ENCODE results near the gene ACSL6.

ACSL6 gene

DNA sequence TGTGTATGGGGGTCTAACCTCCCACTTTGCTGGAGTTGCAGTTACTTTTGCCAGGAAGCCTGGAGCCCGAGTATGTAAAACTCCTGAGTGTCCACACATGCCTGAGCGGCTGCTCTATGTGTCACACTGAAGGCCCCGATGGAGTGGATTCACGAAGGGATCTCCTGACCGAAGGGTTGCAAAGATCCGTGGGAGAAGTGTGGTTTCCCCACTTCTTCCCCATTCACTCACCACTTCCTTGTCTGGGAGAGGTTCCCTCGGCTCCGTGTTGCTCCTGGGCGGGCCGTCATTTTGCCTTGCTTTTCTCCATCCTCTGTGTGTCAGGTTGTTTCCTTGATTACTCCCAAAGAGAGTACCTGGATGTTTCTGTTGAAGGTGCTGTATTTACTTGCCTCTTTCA is 32.7 kb upstream of the ACSL6 start:
- no peak for DNase-seq

DNA sequence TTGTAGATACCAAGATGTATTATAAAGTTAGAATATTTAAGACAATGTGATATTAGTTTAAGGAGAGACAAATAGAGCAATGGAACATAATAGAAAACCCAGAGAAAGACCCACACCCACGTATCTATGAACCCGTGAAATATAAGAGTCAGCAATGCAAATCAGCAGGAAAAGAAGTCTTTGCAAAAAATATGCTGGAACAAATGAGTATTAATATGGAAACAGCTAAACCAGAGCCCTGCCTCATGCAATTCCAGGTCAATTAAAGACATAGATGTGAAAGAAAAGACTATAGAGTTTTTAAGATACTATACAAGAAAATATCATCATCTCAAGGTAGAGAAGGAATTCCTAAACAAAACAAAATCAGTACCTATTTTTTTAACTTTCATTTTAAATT is 25.9 kb upstream of the ACSL6 start:
- no peak for DNase-seq

DNA sequence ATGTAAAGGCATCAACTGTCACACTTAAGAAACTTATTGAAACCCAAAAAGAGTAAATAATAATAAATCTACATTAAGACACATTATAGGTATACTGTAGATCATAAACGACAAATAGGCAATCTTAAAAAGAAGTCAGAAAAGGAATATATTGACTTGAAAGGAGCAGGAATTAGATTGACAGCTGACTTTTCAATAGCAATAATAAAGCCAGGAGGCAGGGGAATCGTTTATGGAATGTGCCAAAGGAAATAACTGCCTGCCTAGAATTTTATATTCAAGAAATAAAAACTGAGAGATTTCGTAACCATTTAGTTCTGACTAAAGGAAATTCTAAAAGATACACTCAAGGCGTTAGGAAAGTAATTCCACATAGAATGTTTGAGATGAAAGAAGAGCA is 21.7 kb upstream of the ACSL6 start:
- DNase-seq: no peak

DNA sequence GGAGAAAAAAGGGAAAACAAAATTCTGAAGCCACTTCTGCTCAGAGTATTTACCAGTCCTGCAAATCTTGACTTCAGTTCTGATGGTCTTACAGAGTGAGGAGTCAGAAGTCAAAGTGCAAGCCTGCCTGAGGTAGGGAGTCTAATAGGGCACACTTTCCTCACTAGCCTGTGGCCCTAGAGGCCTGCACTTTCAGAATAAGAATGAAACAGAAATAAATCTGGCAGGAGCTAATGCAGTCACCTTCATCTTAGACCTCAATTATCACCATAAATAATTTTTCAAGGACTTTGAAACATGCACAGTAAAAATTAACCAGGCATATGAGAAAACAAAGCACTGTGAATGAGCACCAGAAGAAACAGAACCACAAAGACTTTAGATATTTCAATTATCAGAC is 20.7 kb upstream of the ACSL6 start:
- DNase-seq: no peak

DNA sequence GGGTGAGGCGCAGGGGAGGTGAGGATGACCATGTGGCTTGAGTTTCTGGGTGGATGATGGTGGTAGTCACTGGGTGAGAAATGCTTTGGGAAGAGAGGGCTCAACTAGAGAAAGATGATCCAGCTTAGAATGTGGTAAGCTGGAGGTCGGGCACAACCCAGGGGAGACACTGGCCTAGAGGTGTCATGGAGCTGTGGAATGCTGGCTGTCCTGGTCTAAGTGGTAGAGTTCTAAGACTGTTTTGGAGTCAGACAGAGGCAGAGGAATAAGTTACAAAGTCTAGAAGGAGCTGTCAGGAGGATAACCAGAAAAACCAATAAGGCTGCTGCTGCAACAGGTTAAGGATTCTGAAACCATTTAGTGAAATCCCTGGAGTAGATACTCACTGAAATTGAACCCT is 19.2 kb upstream of the ACSL6 start:
- DNase-seq: no peak

GRCh38 chr5:132029609-132030330 is 18.3 kb upstream of the ACSL6 start:
- no peak for DNase-seq

GRCh38 chr5:132027027-132027426 is 15.6 kb upstream of the ACSL6 start:
- DNase-seq: no peak

GRCh38 chr5:132026516-132027008 is 15.1 kb upstream of the ACSL6 start:
- peak in 1 of 2 experiments; percentile 15 for DNase-seq

DNA sequence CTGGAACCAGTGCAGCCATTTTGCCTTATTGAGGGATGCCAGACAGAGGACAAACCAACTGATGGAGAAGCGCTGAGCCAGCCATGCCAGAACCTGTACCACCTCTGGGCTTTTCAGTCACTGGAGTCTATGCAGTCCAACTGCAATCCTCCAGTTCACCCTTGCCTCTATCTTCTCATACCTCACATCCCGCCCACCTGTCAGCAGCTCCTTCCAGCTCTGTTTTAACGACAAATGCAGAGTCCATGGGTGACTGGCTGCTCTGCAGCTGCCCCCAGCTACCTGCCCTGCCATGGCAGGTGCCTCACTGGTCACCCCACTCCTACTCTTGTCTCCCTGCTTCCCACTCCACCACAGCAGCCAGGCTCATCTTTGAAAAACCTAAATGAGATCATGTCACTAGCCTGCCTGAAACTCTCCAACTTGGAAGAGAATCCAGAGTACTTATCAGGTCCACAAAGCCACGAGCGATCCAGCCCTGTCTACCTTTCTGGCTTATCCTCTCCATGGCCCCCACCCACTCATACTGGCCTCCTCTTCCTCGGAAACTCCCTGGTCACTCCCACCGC is 14.0 kb upstream of the ACSL6 start:
- no peak for DNase-seq

GRCh38 chr5:132024789-132025402 is 13.4 kb upstream of the ACSL6 start:
- no peak for DNase-seq

DNA sequence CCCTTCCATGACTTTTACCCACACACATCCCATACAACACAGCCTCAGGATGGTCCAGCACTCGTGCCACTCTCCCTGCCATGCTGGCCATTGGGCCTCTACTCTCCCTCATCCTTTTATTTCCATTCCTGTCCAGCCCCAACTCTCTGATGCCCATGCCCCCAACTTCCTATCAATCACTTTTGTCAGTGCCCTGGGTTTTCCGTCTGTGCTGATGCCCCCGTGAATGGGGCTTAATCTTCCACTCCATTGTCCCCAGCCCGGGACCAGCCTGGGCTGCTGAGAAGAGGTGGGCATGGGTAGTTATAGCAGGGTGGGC is 12.6 kb upstream of the ACSL6 start:
- DNase-seq: no peak

DNA sequence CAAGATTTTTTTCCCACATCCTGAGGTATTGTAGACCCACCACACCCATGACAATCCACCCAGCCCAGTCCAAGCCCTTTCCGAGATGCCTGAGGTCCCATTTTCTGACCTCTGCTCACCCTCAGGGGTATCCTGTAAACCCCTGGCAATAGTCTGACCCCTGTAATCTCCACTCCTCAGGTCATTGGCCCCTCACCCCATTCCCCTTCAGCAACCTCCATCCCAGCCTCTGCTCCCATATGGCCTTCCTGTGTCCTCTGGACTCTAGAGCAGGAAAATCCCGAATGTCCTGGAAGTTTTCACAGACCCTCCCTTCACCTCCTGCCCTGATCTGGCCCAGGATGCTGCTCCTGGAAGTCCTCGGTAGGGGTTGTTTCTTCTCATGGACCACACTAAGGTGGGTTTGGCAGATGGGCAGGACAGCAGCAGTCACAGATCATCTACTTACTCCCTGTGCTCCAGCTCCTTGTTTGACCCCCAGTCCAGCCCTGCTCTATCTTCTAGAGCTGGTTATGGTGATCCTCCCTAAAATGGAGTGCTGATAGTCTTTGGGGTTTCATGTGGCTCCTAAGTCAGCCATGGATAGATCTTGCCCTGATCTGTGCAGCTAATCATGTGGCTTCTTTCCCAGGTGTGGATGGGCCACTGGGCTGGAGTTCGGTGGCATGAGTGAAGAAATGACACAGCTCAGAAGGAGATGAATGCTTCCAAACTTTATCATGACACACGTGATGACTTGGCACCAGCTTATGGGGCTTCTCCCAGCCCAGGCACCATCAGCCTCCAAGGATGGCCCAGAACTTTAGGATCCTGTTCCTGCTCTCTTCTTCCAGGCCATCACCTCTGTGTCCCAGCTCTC is 12.0 kb upstream of the ACSL6 start:
- no peak for DNase-seq

- DNase-seq: peak in 1 of 2 experiments; percentile 54
Observed at GRCh38 chr5:132022737-132023136, 11.3 kb upstream of the ACSL6 start.

- DNase-seq: no peak
Observed at GRCh38 chr5:132021654-132022053, 10.2 kb upstream of the ACSL6 start.

DNA sequence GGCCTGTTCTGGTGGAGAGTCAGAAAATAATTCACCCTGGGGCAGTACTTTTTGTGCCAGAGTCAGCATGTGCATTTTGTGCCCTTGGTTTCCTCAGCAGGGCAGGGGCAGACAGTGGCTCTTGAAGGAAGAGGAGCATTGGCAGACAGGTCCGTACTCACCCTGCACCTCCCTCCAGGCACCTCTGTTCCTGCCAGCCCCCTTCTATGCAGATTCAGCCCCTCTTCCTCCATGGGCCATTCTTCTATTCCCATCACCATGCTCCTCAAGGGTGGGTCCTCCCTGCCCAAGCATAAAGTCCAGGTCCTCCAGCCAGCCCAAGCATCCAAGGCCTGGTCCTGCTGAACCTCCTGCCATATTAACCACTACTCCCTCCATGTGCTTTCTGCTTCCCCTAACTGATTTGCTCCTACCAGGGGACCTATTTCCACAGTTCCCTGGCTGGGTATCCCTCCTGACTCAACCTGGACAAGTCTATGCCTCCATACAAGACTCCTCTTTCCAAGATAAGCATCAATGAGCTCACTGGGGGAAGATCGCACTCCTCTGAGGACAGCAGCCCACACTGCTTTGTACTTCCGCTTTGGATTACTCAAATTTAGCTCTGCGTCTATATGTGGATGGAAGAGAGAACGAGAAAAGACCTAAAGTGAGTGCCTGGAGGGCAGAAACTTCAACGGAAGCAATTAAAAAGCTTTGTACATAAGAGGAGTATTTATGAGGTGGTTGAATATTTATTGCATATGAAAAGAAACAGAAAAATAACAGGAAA is 9.3 kb upstream of the ACSL6 start:
- DNase-seq: no peak

DNA sequence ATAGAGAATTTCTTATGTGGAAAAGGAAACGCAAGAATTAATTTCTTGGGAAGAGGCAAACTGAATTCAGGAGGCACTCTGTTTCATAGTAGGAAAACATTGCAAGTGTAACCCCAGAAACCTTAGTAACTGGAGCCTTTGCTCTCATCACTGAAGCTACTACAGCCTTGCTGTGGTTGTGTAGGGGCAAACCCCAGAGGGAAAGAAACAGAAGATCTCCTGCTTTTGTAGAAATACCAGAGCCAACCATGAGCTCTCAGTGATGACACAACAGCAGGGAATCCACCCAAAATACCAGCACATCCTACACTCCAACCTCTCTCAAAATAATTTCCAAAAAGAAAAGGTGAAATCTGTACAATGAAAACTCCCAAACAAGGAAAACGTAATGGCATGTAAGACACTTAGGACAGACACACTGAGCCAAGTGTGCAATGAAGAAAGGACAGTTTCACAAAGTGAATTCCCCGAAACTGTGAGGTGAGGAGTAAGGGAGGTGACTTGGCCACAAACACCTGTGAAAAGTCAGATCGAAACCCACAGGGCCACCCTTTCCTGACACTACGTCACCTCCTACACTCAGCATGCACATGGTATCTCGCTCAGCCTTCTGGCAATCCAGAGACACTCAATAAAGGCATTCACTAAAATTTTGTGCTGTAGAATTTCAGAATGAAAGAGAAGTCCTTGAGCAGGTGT is 8.5 kb upstream of the ACSL6 start:
- DNase-seq: peak; percentile 52 to 79

DNA sequence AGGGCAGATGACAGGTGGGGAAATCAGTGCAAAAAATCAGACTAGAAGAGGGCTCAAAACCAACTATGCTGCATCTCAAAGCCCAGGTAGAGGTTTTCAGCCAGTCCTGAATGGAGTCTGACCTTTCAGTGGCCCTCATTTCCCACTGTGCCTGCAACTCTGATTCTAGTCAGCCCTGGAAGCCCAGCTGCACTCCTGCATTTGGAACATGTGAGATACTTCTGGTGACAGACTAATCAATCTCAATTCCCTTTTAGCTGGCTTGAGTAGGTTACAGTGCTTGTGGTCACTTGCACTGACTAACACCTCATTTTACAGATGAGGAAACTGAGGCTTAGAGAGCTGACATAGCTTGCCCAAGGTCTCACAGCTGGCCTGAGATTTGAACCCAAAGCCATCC is 7.9 kb upstream of the ACSL6 start:
- no peak for DNase-seq

- DNase-seq: no peak
Observed at GRCh38 chr5:132017738-132018625, 6.5 kb upstream of the ACSL6 start.

GRCh38 chr5:132017316-132017715 is 5.9 kb upstream of the ACSL6 start:
- DNase-seq: no peak

GRCh38 chr5:132016721-132017250 is 5.3 kb upstream of the ACSL6 start:
- no peak for DNase-seq

GRCh38 chr5:132013711-132014110 is 2.3 kb upstream of the ACSL6 start:
- no peak for DNase-seq
